Stimulated activated naive CD8-positive, alpha-beta T cell treated with anti-CD3 and anti-CD28 coated beads, Interleukin-15, Interleukin-2, amounts not matched to agents 100 U/mL and 50 U/mL, for 24 hours (primary cell): ENCODE results near the gene TPCN2.
"Not testable (repeated sequence)": the region's sequence is repeated elsewhere in the genome, so short reads cannot be mapped to it uniquely, and the experiment has no call there.

ENCODE experiments used
- ATAC-seq: fragments of 150-1000 bp; cut with Tn5 transposase; one replicate; pipeline ENCODE4 v1.10.0; 2021
- DNase-seq: peaks from one replicate; pipeline ENCODE4 v3.0.0; 2021

Gene TPCN2

DNA sequence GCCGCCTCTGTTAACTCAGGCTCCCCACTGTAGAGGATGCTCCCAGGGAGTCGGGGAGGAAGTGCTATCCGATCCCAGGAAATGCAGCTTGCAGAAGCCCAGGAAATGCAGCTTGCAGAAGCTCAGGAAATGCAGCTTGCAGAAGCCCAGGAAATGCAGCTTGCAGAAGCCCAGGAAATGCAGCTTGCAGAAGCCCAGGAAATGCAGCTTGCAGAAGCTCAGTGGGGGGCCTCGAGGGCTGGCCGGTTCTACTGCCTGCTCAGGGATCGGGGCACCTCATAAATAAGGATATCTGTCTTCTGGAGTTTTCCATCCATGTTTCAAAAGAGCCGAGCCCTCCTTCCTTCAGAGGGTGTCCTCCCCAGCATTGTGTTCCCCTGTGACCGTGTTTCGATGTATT is 81.9 kb downstream of the TPCN2 start:
- DNase-seq (no peak), ATAC-seq (no peak)

DNA sequence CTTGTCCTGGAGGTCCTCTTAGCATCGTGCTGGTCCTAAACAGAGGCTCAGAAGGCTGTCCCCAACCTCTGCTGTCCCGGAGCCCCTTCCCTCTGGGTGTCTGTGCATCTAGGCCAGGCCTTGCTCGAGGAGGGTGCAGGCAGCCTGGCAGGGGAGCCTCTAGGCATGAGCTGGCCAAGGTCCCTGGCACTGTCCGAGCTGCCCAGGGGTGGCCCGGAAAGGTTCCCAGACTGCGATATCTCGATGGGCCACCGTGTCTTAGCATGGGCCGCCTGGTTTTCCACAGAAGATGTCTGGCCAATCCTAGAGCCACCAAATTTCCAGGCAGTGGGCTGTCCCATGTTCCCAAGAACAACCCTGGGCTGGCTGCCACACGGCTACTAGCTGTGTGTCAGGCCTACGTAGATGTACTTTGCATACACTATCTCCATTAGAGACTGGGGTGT is 82.4 kb downstream of the TPCN2 start:
- ATAC-seq (no peak), DNase-seq (no peak)

DNA sequence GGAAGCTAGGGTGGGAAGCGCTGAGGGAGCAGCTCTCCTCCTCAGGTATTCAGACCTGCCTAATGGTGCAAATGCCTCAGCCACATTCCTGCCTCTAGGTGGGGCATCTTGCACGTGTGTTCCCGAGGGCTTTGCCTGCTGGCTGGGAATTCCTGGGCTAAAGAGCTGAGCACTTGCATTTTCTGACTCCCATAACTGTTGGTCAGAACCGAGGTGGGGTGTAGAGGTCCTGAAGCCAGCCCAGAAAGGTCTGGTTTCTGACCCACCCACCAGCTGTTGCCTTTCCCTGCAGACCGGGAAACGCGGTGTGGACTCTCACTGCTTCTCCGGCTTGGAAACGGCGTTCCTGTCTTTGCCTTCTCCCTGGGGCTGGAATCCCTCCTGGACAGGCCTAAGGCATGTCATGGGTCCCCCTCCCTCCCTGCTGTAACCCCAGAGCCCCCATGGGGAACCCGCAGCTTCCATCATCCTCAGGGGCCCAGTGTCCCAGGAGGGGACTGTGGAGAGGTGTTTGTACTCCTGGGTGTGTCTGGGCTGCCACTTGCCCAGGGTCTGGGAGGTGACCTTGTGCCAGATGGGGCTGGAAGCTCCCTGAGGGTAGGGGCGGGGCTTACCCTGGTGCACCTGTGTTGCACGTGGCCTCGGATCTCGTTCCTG is 83.0 kb downstream of the TPCN2 start:
- DNase-seq, result no peak
- no peak for ATAC-seq

DNA sequence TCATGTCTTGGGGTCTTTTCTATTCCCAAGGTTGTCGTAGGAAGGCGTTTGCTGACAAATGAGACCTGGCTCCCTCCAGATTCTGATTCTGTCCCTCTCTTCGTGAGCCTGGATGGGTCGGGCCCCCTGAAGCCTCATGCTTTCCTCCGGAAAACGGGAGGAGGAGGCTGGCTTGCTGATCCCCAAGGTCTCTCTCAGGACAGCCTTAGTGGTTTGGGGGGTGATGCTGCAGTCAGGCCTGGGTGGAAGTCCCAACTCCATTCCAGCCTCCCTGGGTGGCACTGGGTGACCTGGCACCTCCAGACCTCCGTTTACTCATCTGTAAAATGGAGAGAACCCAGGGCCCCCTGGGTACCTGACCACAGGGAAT is 83.6 kb downstream of the TPCN2 start:
- ATAC-seq (no peak), DNase-seq (no peak)

DNA sequence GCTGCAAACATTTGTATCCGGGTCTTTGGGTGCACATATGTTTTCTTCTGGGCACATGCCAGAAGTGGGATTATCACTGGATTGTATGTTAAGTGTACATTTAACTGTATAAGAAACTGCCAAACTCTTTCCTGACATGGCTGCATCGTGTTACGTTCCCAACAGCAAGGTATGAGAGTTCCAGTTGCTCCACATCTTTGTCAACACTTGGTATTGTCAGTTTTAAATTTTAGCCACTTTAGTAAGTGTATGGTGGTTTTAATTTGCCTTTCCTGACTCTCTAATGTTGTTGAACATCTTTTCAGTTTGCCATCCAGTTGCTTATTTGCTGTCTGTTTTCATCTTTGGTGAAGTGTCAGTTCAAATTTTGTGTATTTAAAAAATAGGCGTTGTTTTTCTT is 84.5 kb downstream of the TPCN2 start:
- DNase-seq (no peak), ATAC-seq (no peak)

DNA sequence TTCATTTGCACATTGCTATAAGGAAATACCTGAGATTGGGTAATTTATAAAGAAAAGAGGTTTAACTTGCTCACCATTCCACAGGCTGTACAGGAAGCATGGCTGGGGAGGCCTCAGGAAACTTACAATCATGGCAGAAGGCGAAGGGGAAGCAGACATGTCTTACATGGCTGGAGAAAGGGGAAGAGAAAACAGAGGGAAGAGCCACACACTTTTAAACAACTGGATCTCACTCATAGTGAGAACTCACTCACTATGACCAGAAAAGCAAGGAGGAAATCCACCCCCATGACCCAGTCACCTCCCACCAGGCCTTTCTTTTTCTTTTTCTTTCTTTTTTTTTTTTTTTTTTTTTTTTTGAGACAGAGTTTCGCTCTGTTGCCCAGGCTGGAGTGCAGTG is 85.5 kb downstream of the TPCN2 start:
- ATAC-seq, DNase-seq: not testable (repeated sequence)

DNA sequence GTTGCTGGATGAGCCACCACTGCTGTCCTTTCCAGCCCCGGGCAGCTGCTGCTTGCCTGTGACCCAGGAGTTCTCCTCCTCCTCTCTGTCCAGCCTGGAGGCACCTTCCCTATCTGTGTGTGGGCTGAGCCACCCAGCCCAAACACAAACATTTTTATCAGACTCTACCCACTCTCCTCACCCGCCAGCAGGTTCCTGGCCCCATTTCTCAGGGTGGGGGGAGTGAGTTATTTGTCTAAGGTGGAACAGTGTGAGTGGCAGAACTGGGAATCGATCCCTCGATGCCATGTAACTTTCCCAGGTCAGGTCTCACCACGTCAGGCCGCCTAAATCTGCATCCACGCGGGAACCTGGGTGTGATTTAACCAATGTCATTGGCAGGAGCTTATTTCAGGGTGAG is 86.2 kb downstream of the TPCN2 start:
- no peak for ATAC-seq
- no peak for DNase-seq

DNA sequence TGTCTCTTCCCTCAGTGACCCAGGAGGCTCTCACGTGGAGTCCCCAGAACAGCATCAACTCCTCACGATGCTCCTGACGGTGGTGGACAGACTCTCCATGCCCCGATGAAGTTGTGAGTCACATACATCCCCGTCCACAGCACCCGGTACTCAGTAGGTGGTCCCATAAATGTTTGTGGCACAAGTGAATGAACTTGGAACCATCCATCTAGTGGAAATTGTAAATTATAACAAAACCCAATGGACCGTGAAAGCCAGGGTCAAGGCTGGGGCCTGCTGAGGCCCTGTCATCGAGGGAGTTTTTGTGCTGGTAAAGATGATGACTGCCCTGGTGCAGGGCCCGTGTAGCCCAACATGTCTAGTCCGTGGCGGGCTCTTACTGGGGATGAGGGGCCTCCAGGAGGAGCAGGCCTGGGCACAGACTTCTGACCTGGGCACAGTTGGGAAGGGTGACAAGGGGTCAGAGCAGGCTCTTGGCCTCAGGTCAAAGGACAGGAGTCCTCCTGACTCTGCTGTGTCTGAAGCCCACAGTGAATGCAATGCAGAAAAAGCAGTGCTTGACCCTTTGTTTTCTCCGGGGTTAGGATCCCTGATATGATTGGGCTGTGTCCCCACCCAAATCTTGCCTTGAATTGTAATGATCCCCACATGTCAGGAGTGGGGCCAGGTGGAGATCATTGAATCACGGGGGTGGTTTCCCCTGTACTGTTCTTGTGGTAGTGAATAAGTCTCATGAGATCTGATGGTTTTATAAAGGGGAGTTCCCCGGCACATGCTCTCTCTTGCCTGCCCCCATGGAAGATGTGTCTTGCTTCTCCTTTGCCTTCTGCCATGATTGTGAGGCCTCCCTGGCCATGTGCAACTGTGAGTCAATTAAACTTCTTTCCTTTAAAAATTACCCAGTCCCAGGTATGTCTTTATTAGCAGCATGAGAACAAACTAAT is 87.0 kb downstream of the TPCN2 start:
- peak; percentile 26 for DNase-seq
- peak; percentile 34 for ATAC-seq

DNA sequence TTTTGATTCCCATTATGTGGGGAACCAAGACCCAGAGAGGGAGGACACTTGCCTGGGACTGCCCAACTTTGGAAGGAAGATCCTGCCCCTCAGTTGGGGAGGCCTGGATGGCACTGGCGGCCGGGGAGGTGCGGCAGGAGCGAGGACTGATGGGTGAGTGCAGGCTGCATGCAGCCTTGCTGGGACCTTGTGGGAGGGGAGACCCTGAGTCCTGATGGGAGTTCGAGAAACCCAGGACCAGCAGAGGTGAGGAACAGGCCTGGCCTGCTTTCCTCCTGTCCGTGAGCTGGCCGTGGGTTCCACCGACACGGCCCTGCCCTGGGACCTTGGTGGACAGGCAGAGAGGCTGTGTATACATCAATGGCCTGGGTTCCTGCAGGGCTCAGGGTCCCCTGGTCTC is 87.7 kb downstream of the TPCN2 start:
- DNase-seq (no peak), ATAC-seq (no peak)

DNA sequence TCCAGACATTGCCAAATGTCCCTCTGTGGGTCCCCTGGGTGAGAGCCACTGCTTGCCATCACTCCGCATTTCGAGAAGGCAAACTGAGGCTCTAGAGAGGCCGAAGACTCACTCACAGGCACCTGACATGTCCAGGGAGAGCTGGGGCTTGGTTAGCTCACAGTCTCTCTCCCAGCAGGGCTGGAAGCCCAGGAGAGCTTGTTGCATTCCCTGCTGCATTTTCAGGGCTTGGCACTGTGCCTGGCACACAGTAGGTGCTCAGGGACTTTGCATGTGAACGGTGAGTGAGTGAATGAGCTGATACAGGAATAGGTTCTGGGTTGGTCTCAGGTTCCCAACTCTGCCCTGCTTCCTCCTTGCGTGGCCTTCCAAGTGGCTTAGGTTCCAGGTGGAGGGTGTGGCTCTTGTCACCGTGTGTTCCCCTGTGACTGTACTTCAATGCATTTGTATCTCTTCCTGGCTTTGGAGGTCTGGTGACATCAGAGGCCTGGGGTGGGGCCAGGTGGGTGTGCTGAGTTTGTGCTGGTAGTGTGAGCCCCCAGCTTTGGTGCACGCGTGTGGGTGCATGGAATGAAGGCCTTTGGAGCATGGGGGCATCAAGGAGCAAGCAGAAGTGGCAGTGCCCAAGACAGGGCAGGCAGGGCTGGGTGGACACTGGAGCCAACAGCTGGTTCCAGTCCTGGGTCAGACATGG is 88.6 kb downstream of the TPCN2 start:
- ATAC-seq, result no peak
- no peak for DNase-seq

DNA sequence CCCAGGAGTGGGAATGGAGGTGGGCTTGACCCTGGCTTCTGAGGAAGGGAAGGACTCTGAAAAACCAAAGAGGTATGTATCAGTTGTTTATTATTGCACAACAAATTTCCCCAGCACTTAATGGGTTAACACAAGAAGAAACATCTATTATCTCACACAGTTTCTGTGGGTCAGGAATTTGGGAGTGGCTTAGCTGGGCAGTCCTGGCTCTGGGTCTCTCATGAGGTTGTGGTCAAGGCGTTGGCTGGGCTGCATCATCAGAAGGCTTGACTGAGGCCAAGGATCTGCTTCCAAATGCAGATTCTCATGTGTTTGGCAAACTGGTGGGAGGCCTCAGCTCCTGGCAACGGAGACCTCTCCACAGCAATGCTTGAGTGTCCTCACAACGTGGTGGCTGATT is 89.5 kb downstream of the TPCN2 start:
- DNase-seq, result no peak

DNA sequence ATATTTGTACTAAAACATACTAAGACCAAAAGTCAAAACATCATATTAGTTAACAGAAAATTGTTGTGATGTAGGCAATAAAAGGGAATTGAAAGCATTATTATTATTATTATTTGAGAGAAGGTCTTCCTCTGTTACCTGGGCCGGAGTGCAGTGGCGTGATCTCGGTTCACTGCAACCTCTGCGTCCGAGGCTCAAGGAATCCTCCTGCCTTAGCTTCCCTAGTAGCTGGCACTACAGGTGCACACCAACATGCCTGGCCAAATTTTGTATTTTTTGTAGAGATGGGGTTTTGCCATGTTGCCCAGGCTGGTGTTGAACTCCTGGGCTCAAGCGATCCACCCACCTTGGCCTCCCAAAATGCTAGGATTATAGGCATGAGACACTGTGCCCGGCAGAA is 91.4 kb downstream of the TPCN2 start:
- not testable (repeated sequence) for ATAC-seq, DNase-seq

More for the DNA sequence above, 89.5 kb downstream of the TPCN2 start:
- ATAC-seq, result no peak

DNA sequence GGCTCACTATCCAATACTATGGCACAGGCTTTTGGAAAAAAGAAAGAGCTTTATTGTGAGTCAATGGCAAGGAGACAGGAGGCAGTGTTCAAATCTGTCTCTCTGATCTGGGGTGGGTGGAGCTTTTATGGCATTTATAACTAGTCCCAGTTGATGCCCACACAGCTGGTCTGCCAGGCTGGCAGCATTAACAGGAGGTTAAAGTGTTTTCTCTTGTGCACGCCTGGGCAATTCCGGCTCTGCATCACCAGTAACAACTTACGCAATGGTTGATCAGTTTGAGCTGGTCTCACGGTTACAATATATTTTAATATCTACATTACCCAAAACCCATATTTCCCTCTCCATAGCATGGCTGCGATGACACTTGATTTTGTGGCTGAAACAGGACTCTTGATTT is 91.9 kb downstream of the TPCN2 start:
- DNase-seq (no peak), ATAC-seq (no peak)

DNA sequence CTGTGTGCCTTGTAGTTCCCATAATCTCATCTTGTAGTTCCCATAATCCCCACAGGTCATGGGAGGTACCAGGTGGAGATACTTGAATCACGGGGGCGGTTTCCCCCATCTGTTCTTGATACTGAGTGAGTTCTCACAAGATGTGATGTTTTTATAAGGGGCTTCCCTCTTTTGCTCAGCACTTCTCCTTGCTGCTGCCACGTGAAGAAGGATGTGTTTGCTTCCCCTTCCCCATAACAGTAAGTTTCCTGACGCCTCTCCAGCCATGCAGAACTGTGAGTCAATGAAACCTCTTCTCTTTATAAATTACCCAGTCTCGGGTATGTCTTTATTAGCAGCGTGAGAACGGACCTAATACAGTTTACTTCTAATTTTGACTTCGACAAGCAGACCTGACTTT is 93.0 kb downstream of the TPCN2 start:
- DNase-seq, result no peak
- no peak for ATAC-seq

DNA sequence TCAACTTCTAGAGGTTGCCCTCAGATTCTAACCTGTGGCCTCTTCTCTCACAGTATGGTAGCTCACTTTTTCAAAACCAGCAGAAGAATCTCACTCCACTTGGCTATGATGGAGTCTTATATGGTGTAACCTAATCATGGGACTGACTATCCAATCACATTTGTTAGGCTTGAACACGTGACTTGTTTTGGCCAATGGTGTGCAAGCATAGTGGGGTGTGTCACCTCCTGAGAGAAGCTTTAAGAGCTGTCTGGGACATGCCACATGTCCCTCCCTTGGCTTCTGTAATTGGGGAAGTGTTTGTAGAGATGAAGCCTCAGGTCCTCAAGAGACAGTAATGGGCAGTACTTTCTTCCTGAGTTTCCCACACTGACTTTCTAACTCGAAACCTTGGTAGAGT is 94.2 kb downstream of the TPCN2 start:
- DNase-seq (no peak), ATAC-seq (no peak)

DNA sequence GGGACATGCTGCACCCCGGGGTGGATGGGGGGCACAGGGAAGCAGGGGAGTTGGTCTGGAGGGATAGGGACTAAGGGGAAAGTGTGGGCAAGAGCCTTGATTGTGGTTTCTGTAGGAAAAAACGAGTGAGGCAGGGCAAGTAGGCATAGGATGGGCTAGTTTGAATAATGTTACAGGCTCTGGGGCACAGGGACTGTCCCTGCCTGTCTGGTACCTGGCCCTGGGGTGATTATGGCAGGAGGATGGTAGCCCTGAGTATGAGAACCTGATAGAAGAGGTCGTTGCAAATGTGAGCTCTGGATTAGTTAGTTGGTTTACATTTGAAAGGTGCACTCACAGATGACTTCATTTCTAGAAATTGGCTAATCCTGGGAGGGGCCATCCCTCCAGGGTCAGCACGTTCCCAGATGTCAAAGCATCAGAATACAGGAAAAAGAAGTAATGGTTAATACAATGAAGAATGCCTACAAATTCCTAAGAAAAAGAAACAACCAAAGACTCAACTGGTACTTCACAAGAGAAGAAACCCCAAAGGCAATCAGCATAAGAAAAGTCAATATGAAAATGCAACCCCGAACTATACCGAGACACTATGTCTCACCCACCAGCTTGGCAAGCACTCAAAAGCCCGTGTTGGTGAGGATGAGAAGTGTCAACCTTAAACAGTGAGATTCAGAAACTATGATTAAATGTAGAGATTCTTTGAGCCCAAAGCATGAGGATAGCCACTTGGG is 95.8 kb downstream of the TPCN2 start:
- DNase-seq (peak; percentile 48), ATAC-seq (peak; percentile 93)

DNA sequence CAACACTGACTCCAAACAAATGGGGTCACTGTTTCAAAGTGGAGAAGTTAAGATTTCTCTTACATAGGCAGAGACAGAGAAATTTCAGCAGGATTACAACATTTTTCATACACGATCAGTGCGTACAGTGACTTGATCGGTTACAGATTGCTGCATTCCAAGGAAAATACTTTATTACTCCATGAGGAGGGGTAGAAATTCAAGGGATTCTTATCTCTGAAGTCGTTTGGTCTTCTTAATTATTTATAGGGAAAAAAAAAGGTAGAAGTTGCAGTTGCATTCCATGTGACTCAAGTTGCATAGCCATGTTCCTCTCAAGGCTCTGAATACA is 96.3 kb downstream of the TPCN2 start:
- DNase-seq (no peak), ATAC-seq (no peak)

DNA sequence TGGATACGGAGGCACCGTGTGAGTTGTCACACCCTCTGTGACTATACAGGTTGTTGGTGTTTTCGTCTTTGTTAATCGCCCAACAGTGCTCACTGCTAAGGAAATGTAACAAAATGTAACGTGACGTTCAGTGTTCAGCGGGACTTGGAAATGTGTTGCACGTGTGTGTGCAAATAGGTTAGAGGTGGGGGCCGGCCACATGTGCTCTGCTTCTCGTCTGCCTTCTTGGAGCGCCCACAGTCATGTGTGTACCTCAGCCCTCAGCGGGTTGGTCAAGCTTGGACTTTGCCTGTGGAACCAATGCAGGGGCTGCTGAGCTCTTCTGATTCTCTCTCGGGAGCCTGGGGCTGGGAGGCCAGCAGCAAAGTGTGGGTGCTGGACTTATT is 99.6 kb downstream of the TPCN2 start:
- no peak for ATAC-seq

DNA sequence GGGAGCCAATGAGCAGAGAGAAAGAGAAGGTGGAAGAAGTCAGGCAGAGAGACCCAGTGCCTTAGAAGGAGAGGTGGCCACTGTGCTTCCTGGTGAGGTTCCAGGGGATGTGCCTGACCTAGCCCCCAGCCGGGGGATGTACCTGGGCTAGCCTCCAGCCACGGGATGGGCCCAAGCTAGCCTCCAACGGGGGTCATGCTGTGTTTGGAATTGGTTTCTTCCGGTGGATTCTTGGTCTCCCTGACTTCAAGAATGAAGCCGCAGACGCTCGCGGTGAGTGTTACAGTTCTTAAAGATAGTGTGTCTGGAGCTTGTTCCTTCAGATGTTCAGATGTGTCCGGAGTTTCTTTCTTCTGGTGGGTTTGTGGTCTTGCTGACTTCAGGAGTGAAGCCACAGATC is 100.1 kb downstream of the TPCN2 start:
- ATAC-seq (no peak), DNase-seq (no peak)

More for the DNA sequence above, 99.6 kb downstream of the TPCN2 start:
- no peak for DNase-seq

DNA sequence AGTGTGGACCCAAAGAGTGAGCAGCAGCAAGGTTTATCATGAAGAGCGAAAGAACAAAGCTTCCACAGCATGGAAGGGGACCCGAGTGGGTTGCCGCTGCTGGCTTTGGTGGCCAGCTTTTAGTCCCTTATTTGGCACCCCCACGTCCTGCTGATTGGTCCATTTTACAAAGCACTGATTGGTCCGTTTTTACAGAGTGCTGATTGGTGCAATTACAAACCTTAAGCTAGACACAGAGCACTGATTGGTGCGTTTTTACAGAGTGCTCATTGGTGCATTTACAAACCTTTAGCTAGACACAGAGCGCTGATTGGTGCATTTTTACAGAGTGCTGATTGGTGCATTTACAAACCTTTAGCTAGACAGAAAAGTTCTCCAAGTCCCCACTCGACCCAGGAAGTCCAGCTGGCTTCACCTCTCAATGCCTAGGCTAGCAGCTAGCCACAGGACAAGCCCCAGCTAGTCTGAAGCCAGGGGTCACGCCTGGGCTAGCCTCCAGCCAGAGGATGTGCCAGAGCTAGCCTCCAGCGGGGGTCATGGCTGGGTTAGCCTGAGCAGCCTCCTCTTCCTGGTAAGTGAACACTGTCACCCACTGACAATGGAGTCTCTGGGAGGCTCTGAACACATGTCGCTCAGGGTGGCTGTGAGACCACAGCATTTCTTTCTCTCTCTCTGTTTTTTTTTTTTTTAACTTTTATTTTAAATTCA is 100.8 kb downstream of the TPCN2 start:
- not testable (repeated sequence) for DNase-seq, ATAC-seq

DNA sequence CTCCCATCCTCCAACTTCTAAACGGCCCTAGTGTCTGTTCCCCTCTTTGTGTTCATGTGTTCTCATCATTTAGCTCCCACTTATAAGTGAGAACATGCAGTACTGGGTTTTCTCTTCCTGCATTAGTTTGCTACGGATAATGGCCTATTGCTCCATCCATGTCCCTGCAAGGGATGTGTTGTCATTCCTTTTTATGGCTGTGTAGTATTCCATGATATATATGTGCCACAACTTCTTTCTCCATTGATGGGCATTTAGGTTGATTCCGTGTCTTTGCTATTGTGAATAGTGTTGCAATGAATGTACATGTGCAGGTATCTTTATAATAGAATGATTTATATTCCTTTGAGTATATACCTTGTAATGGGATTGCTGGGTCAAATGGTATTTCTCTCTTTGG is 101.4 kb downstream of the TPCN2 start:
- DNase-seq, result no peak
- no peak for ATAC-seq

DNA sequence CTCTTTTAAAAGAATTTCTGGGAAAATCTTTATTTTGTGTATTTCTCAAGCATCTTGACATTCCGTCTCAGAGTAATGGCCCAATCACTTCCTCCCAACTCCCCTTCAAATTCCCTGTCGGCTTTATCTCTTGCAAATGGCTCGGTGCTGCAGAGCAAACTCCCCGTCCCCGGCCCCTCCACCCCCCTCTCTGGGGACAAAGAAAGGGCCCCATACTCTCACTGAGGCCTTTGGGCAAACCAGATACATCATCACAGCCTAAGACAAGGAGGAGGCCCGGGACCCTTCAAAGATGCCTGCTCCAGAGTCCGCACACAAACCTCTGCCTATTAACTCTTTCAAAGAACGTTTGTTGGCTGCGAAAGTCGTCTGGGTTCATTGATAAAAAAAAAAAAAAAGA is 103.1 kb downstream of the TPCN2 start:
- DNase-seq (no peak), ATAC-seq (no peak)
